ENCODE measurements around the gene DLG2.

DNA sequence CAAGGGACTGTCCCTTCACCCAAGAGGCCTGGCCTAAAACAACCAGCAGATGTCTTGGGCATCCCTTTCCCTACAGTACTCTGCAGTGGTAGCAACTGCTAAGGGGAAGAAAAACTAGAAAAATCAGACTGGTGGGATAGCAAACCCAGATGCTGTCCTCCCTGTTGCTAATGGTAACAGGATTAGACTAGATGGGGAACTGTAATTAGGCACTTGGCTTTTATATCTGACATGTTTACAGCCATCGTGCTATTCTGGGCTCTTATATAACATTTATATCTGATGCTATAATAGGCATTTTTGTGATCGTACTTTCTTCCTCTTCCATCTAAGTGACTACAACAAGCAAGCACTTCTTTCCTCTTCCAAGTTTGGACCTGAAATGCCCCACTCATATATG is 316.7 kb downstream of the DLG2 start:
- TF ChIP-seq CTCF (conservative IDR thresholded peaks at IDR 0.05; ENCODE audit: low read length), result no peak
- no peak for TF ChIP-seq EZH2phosphoT487 (IDR thresholded peaks at IDR 0.05; ENCODE audit: borderline replicate concordance, low read depth, low read length)
